ENCODE data around the gene TTC9C.
"Not testable (repeated sequence)": the region's sequence is repeated elsewhere in the genome, so short reads cannot be mapped to it uniquely, and the experiment has no call there.

Gene TTC9C

GRCh38 chr11:62728171-62728988, at the start of gene TTC9C:
TSS of gene TTC9C (plus strand) at chr11:62728486. CDS start at chr11:62728849, 363 bp downstream.
- peak; percentile 93 for DNase-seq (ENCODE audit: low spot score)

- DNase-seq (ENCODE audit: low spot score), result peak; percentile 85
These were observed 49.3 kb upstream of the TTC9C start, which contains the start of gene UBXN1 for GRCh38 chr11:62678770-62679696. TSS of gene UBXN1 (minus strand) at chr11:62679073. CDS start at chr11:62678923, 150 bp downstream.

GRCh38 chr11:62680825-62681240, 47.5 kb upstream of the TTC9C start:
- no peak for DNase-seq (ENCODE audit: low spot score)

- DNase-seq (ENCODE audit: low spot score), result no peak
These were observed 45.8 kb upstream of the TTC9C start for GRCh38 chr11:62682518-62682917.

- no peak for DNase-seq (ENCODE audit: low spot score)
These were observed 40.5 kb upstream of the TTC9C start for GRCh38 chr11:62687508-62688396.

- no peak for DNase-seq (ENCODE audit: low spot score)
These were observed 39.8 kb upstream of the TTC9C start for GRCh38 chr11:62688491-62688890.

GRCh38 chr11:62689421-62690183, 38.7 kb upstream of the TTC9C start, which contains the start of gene LRRN4CL:
TSS of gene LRRN4CL (minus strand) at chr11:62689530. CDS start at chr11:62688508, 1,022 bp downstream.
- no peak for DNase-seq (ENCODE audit: low spot score)

GRCh38 chr11:62693624-62694023, 34.7 kb upstream of the TTC9C start:
- DNase-seq (ENCODE audit: low spot score), result not testable (repeated sequence)

GRCh38 chr11:62694455-62695167, 33.7 kb upstream of the TTC9C start:
- peak; percentile 77 for DNase-seq (ENCODE audit: low spot score)

GRCh38 chr11:62702246-62702645, 26.0 kb upstream of the TTC9C start:
- DNase-seq (ENCODE audit: low spot score), result no peak

GRCh38 chr11:62703921-62704320, 24.4 kb upstream of the TTC9C start:
- not testable (repeated sequence) for DNase-seq (ENCODE audit: low spot score)

GRCh38 chr11:62705413-62705812, 22.9 kb upstream of the TTC9C start:
- DNase-seq (ENCODE audit: low spot score), result no peak

- peak; percentile 93 for DNase-seq (ENCODE audit: low spot score)
These were observed 22.1 kb upstream of the TTC9C start for GRCh38 chr11:62705880-62706849.

- DNase-seq (ENCODE audit: low spot score), result no peak
These were observed 21.4 kb upstream of the TTC9C start for GRCh38 chr11:62706850-62707247.

GRCh38 chr11:62707277-62707861, 20.9 kb upstream of the TTC9C start, which contains the start of the genes BSCL2 and GNG3:
TSS of gene BSCL2 (minus strand) at chr11:62707424. CDS start at chr11:62707195, 229 bp downstream.
TSS of gene GNG3 (plus strand) at chr11:62707676. CDS start at chr11:62708296, 620 bp downstream.
- DNase-seq (ENCODE audit: low spot score), result peak; percentile 63

- no peak for DNase-seq (ENCODE audit: low spot score)
These were observed 19.9 kb upstream of the TTC9C start for GRCh38 chr11:62708392-62708791.

- DNase-seq (ENCODE audit: low spot score), result no peak
These were observed 19.5 kb upstream of the TTC9C start for GRCh38 chr11:62708793-62709192.

All from globus pallidus (tissue), 1 donor.